H9 (cell line): ENCODE data around the gene ENTR1. TPM values are rescaled to one million over a fixed set of nuclear protein-coding genes. Genes with fewer than 3 reads are reported as not detected.

Experiments
- DNase-seq: peaks from one replicate; pipeline ENCODE4 v3.0.0-alpha.2; 2017
- H2AFZ ChIP-seq: one replicate; pipeline ENCODE4 v1.6.1; 2013; ENCODE audit warnings: mild to moderate bottlenecking, low read length, control low read depth, moderate library complexity
- H2AK5ac ChIP-seq: 2 replicates; pipeline ENCODE4 v1.6.1; 2013; ENCODE audit warnings: low read length, control low read depth, mixed read lengths; ENCODE audit not compliant: insufficient read length
- H2BK120ac ChIP-seq: one replicate; pipeline ENCODE4 v1.6.1; 2013; ENCODE audit warnings: low read depth, mild to moderate bottlenecking, low read length, control low read depth, inconsistent platforms; ENCODE audit not compliant: poor library complexity, severe bottlenecking
- H2BK12ac ChIP-seq: 2 replicates; pipeline ENCODE4 v1.6.1; 2013; ENCODE audit warnings: low read length, control low read depth, mixed read lengths, low read depth; ENCODE audit not compliant: insufficient read length
- H2BK15ac ChIP-seq: 2 replicates; pipeline ENCODE4 v1.6.1; 2013; ENCODE audit warnings: low read depth, low read length, control low read depth
- H2BK20ac ChIP-seq: one replicate; pipeline ENCODE4 v1.6.1; 2013; ENCODE audit warnings: low read depth, mild to moderate bottlenecking, low read length, control low read depth, inconsistent platforms; ENCODE audit not compliant: poor library complexity, severe bottlenecking
- H2BK5ac ChIP-seq: 2 replicates; pipeline ENCODE4 v1.6.1; 2013; ENCODE audit warnings: low read length, control low read depth, mixed read lengths; ENCODE audit not compliant: insufficient read length
- H3K14ac ChIP-seq: 2 replicates; pipeline ENCODE4 v1.6.1; 2013; ENCODE audit warnings: low read length, control low read depth; ENCODE audit not compliant: insufficient read depth
- H3K18ac ChIP-seq: 2 replicates; pipeline ENCODE4 v1.6.1; 2013; ENCODE audit warnings: low read depth, mild to moderate bottlenecking, mixed read lengths, low read length, control low read depth; ENCODE audit not compliant: insufficient read length
- H3K23ac ChIP-seq: 2 replicates; pipeline ENCODE4 v1.6.1; 2013; ENCODE audit warnings: low read length, control low read depth, mixed read lengths, low read depth; ENCODE audit not compliant: insufficient read length
- H3K23me2 ChIP-seq: 2 replicates; pipeline ENCODE4 v1.6.1; 2013; ENCODE audit warnings: low read depth, mild to moderate bottlenecking, mixed read lengths, low read length, control low read depth; ENCODE audit not compliant: insufficient read length, poor library complexity, severe bottlenecking
- H3K27ac ChIP-seq: 2 replicates; pipeline ENCODE4 v1.5.1; 2013; ENCODE audit warnings: low read length, control low read depth, mixed read lengths, low read depth; ENCODE audit not compliant: insufficient read length
- H3K27me3 ChIP-seq: 2 replicates; pipeline ENCODE4 v1.6.1; 2013; ENCODE audit warnings: low read length, control low read depth, inconsistent platforms; ENCODE audit not compliant: insufficient read depth
- H3K4ac ChIP-seq: 2 replicates; pipeline ENCODE4 v1.6.1; 2013; ENCODE audit warnings: low read depth, mild to moderate bottlenecking, control low read depth, inconsistent platforms, low read length, moderate library complexity
- H3K4me1 ChIP-seq: 2 replicates; pipeline ENCODE4 v1.6.1; 2013; ENCODE audit warnings: low read length, control low read depth, inconsistent platforms; ENCODE audit not compliant: insufficient read depth
- H3K4me2 ChIP-seq: 2 replicates; pipeline ENCODE4 v1.6.1; 2013; ENCODE audit warnings: low read length, control low read depth, mixed read lengths; ENCODE audit not compliant: insufficient read length, insufficient read depth
- H3K56ac ChIP-seq: 2 replicates; pipeline ENCODE4 v1.6.1; 2013; ENCODE audit warnings: low read depth, mild to moderate bottlenecking, mixed read lengths, low read length, control low read depth; ENCODE audit not compliant: insufficient read length
- H3K79me1 ChIP-seq: 2 replicates; pipeline ENCODE4 v1.6.1; 2013; ENCODE audit warnings: low read depth, mild to moderate bottlenecking, moderate library complexity, low read length, control low read depth, inconsistent platforms; ENCODE audit not compliant: insufficient read depth, poor library complexity, severe bottlenecking
- H3K79me2 ChIP-seq: 2 replicates; pipeline ENCODE4 v1.6.1; 2013; ENCODE audit warnings: low read length, control low read depth, inconsistent platforms; ENCODE audit not compliant: insufficient read depth
- H3K9ac ChIP-seq: 2 replicates; pipeline ENCODE4 v1.6.1; 2013; ENCODE audit warnings: low read length, control low read depth, mixed read lengths; ENCODE audit not compliant: insufficient read length; ENCODE audit errors: extremely low read depth
- H3K9me3 ChIP-seq: one replicate; pipeline ENCODE4 v1.6.1; 2013; ENCODE audit warnings: low read depth, low read length, inconsistent platforms; ENCODE audit not compliant: control insufficient read depth
- H3T11ph ChIP-seq: one replicate; pipeline ENCODE4 v1.6.1; 2013; ENCODE audit warnings: mild to moderate bottlenecking, low read length, control low read depth, inconsistent platforms
- H4K20me1 ChIP-seq: one replicate; pipeline ENCODE4 v1.6.1; 2013; ENCODE audit not compliant: control insufficient read depth, insufficient read length, insufficient read depth
- H4K5ac ChIP-seq: 2 replicates; pipeline ENCODE4 v1.6.1; 2013; ENCODE audit warnings: low read depth, mild to moderate bottlenecking, mixed read lengths, low read length, control low read depth; ENCODE audit not compliant: insufficient read length
- H4K8ac ChIP-seq: replicated peaks from 2 replicates; pipeline ENCODE4 v1.6.1; 2013; ENCODE audit warnings: low read length, control low read depth, mixed read lengths, low read depth; ENCODE audit not compliant: insufficient read length
- H4K91ac ChIP-seq: 2 replicates; pipeline ENCODE4 v1.6.1; 2013; ENCODE audit warnings: low read depth, mild to moderate bottlenecking, moderate library complexity, mixed read lengths, low read length, control low read depth; ENCODE audit not compliant: insufficient read length
- H3K27ac Mint-ChIP-seq, 3 experiments: 2 replicates in 2 of 3; 3 replicates in 1 of 3; pipeline ENCODE4 v1.8.0; 2020 to 2021; ENCODE audit warnings: mixed read lengths in 3 of 3, mild to moderate bottlenecking in 1 of 3, moderate library complexity in 1 of 3
- H3K27me3 Mint-ChIP-seq: 2 replicates; pipeline ENCODE4 v1.8.0; 2021; ENCODE audit warnings: low read depth, mild to moderate bottlenecking, moderate library complexity, mixed read lengths
- H3K36me3 Mint-ChIP-seq, 3 experiments: 2 replicates in 2 of 3; 3 replicates in 1 of 3; pipeline ENCODE4 v1.8.0; 2020 to 2021; ENCODE audit warnings: low read depth in 3 of 3, mixed read lengths in 3 of 3; ENCODE audit not compliant: insufficient read depth in 1 of 3
- H3K4me1 Mint-ChIP-seq, 2 experiments: 2 replicates each; pipeline ENCODE4 v1.8.0; 2020; ENCODE audit warnings: mixed read lengths in 2 of 2
- H3K4me3 Mint-ChIP-seq, 2 experiments: 2 replicates in 1 of 2; 3 replicates in 1 of 2; pipeline ENCODE4 v1.8.0; 2020 to 2021; ENCODE audit warnings: mild to moderate bottlenecking in 2 of 2, mixed read lengths in 2 of 2, moderate library complexity in 1 of 2
- H3K9me3 Mint-ChIP-seq, 2 experiments: 2 replicates in 1 of 2; 3 replicates in 1 of 2; pipeline ENCODE4 v1.8.0; 2020; ENCODE audit warnings: mild to moderate bottlenecking in 2 of 2, mixed read lengths in 2 of 2, moderate library complexity in 1 of 2
- WGBS: extraction: QIAGEN DNeasy Blood & Tissue Kit; methylation state at CpG from one replicate; pipeline ENCODE4 v1.1.7; 2013; ENCODE audit warnings: missing lambda C conversion rate, low lambda C conversion rate, mixed read lengths; ENCODE audit not compliant: insufficient read length; ENCODE audit errors: extremely low coverage; 5-methylcytosine and 5-hydroxymethylcytosine counted together
- total RNA-seq: library from RNA; stranded (reverse); gene quantifications from 2 replicates; pipeline ENCODE4 v1.2.1, GENCODE V29; 2021
- TF ChIP-seq, protein P1 (sequence below): fragments of 200-600 bp; sonication (generic); conservative IDR thresholded peaks from 3 replicates; pipeline ENCODE4 v1.8.0; 2021; ENCODE audit warnings: antibody characterized with exemption, mild to moderate bottlenecking

Gene ENTR1
- total RNA-seq, 1 experiment from 2014 or later, result 108 TPM

DNA sequence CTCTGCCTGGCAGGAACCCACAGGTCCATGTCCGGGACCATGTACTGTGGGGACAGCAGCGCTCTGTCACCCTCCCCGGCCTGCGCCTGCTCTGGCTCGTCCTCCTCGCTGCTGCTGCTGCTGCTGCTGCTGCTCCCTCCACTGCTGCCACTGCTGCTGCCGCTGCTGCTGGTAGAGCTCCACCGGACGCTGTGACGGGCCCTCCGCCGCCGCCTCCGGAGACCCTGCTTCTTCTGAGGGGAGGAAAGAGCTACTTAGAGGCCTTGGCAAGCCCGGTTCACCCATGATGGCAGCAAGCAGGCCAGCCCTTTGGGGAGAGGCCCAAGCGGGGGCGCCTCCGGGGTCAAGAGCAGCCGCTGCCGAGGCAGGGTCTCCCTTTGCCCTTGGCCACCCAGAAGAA is 27.0 kb downstream of the ENTR1 start:
- no peak overlapping the region for H2AFZ ChIP-seq
- H4K8ac ChIP-seq, result no peak overlapping the region
- no peaks in the 10 kb centered on the region for H3K79me2 ChIP-seq
- no peak overlapping the region for H3K27ac ChIP-seq
- Mint-ChIP-seq H3K27ac (no peak overlapping the region), H3K4me1 (no peaks in the 10 kb centered on the region), H3K27me3 (no peaks in the 10 kb centered on the region), H3K9me3 (no peaks in the 10 kb centered on the region), H3K4me3 (no peak overlapping the region), H3K36me3 (peaks cover 25 to 71% (median 54%) of the 10 kb centered on the region in 3 experiments; a peak in 6 of 7 replicates)
- no peak overlapping the region for H2BK5ac ChIP-seq
- H3K9me3 ChIP-seq, result no peaks in the 10 kb centered on the region
- TF ChIP-seq, protein P1, sequence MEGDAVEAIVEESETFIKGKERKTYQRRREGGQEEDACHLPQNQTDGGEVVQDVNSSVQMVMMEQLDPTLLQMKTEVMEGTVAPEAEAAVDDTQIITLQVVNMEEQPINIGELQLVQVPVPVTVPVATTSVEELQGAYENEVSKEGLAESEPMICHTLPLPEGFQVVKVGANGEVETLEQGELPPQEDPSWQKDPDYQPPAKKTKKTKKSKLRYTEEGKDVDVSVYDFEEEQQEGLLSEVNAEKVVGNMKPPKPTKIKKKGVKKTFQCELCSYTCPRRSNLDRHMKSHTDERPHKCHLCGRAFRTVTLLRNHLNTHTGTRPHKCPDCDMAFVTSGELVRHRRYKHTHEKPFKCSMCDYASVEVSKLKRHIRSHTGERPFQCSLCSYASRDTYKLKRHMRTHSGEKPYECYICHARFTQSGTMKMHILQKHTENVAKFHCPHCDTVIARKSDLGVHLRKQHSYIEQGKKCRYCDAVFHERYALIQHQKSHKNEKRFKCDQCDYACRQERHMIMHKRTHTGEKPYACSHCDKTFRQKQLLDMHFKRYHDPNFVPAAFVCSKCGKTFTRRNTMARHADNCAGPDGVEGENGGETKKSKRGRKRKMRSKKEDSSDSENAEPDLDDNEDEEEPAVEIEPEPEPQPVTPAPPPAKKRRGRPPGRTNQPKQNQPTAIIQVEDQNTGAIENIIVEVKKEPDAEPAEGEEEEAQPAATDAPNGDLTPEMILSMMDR, result no peak
- no peak overlapping the region for H2BK15ac ChIP-seq
- H3K4me2 ChIP-seq, result no peak overlapping the region
- H3K9ac ChIP-seq, result no peak overlapping the region
- no peaks in the 10 kb centered on the region for H3K79me1 ChIP-seq
- H3T11ph ChIP-seq, result no peak overlapping the region
- no peak overlapping the region for H3K56ac ChIP-seq
- no peak overlapping the region for H2AK5ac ChIP-seq
- no peaks in the 10 kb centered on the region for H3K27me3 ChIP-seq
- H3K23ac ChIP-seq, result no peak overlapping the region
- no peak for DNase-seq
- WGBS, result no CpG with 5 or more reads among the region's 20 CpGs
- H3K4ac ChIP-seq, result no peak overlapping the region
- H3K14ac ChIP-seq, result no peak overlapping the region
- no peak overlapping the region for H2BK120ac ChIP-seq
- no peaks in the 10 kb centered on the region for H3K4me1 ChIP-seq
- no peak overlapping the region for H4K91ac ChIP-seq
- H2BK12ac ChIP-seq, result no peak overlapping the region
- no peaks in the 10 kb centered on the region for H3K23me2 ChIP-seq
- H4K20me1 ChIP-seq, result no peaks in the 10 kb centered on the region
- H2BK20ac ChIP-seq, result no peak overlapping the region
- no peak overlapping the region for H4K5ac ChIP-seq
- H3K18ac ChIP-seq, result no peak overlapping the region
